GM19395 (cell line): ENCODE measurements around the gene POLR1G.

ENCODE experiments used
- ATAC-seq: cut with Tn5 transposase; IDR thresholded peaks from one replicate; pipeline ENCODE4 v1.9.1; 2021; ENCODE audit warnings: mild to moderate bottlenecking, moderate library complexity; ENCODE audit not compliant: unreplicated experiment

POLR1G gene

DNA sequence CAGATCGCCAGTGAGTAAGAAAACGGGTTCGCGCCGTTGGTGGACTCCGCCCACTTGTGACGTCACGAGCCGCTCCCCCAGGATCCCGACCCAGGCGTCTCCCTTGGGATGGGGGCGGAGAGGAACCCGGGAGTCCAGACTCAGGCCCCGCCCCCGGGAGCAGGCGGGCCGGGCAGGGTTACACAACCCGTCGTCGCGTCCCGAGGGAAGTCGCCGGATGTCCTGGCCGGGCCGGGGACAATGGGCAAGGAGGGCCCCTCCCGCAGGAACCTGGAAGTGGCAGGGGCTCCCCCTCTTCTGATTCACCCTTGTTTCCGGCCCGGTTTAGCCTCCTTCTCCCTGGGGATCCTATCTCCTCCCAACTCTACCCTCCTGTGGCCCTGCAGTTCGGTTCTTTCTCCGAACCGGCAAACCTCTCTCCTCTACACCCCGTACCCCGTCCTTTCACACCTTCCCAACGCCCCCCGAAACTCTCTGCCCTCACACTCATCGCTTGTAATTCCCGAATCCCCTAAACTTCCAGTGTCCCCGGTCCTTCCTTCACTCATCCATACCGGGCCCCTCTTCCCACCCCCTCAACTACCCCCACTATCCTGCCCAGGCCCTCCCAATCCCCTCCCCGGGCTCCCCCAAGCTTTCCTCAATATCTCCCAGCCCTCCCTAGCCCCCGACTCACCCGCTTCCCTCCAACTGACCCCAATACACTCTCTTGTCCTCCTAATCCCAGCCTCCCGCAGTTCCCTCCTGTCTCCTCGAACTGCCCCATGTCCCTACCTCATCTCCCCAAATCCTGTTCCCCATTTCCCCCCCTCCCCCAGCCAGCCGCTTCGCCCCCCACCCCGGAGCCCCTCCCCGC lies 37.2 kb downstream of the POLR1G start:
- no peak for ATAC-seq

DNA sequence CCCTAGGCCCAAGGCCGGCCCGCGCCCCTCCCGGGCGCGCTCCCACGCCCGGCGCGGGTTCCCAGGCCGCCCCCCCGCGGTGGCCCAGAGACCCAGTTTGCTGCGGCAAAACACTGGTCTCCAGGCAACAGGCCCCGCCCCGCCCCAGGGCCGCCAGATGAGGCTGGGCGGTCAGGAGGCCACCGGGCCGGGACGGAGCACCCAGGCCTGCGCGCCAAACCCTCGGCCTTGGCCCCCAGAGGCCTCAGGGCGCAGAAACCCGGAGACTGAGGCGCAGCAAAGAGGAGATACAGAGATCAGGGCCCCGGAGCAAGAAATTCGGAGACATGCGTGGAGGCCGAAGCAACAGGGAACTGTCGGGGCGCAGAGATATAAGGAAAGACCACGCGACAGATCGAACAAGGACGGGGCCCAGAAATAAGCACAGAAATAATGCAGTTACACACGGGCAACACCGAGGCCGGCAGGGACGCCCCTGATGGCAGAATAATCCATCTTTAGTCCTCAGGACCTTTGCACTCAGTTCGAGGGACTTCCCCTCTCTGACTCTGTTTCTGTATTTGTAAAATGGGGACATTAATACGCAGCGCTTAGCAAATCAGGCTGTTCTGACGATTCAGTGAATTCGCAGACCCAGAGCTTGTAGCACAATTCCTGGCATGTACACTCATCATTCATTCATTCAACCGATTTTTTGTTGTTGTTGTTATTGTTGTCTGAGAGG lies 38.0 kb downstream of the POLR1G start:
- no peak for ATAC-seq

DNA sequence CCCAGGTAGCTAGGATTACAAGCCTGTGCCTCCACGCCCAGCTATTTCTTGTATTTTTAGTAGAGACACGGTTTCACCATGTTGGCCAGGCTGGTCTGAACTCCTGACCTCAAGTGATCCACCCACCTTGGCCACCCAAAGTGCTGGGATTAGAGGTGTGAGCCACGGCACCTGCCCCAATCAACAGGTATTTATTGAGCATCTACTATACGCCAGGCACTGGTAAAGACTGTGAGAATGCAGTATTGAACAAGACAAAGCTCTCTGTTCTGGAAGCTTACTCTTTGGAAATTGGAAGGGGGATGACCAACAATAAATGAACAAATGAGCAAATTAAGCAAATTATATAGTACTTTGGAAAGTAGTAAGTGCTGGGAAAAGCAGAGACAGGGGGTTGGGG lies 38.7 kb downstream of the POLR1G start:
- ATAC-seq = no peak

DNA sequence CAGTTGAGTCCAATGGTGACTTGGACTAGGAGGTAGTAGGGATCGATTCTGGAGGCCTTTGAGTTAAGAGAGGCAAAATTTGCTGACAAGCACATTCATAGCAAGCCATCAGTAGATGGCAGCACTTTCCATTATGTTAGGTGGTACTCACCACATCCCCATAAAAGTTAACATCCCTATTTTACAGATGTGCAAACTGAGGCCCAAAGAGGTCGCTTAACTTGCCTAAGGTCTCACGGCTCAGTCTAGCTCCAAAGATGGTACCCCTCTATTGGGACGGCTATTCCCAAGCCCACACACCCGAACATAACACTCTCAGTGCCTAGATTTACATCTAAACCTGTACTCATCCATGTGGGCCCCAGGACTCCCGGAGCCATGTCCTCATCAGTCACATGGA lies 39.9 kb downstream of the POLR1G start:
- no peak for ATAC-seq

DNA sequence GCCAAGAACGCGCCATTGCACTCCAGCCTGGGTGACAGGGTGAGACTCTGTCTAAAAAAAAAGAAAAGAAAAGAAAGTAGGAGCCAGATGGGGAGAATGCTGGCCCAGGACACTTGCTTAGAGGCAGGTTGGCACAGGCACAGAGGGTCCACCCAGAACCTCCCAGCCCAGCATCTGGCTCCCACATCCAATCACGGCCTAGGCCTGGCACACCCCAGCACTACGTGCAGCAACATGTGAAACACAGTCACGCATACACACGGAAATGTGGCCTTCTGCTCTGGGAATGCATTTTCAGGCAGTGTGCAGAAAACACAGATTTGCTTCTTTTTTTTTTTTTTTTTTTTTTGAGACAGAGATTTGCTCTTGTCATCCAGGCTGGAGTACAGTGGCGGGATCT lies 40.5 kb downstream of the POLR1G start:
- no peak for ATAC-seq

DNA sequence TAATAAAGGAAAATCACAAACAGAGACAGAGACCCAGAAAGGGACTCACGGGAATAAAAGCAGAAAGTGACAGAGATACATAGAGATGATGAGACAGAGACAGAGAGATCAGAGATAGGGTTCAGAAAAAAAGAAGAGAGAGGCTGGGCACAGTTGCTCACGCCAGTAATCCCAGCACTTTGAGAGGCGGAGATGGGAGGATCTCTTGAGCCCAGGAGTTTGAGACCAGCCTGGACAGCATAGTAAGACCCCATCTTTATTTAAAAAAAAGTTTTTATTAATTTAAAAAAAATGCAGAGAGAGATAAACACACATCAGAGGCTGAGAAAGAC lies 41.9 kb downstream of the POLR1G start:
- ATAC-seq = no peak

DNA sequence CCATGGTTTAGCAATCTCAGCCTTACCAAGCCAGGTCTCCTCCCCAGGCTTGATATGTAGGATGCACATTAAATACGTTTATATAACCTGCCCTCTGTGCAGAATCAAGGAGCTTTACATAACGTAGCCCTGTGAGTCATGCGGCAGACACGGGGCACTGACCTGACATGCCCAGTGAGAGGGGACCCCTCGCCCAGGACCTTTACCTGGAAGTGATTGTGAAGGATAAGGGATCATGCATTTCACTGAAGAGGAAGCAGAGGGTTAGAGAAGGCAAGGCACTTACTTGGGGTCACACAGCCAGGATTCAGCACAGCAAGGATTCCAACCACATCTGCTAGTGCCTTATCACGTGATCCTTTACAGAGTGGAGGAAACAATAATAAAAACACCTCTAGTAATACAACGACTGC lies 42.4 kb downstream of the POLR1G start:
- no peak for ATAC-seq

DNA sequence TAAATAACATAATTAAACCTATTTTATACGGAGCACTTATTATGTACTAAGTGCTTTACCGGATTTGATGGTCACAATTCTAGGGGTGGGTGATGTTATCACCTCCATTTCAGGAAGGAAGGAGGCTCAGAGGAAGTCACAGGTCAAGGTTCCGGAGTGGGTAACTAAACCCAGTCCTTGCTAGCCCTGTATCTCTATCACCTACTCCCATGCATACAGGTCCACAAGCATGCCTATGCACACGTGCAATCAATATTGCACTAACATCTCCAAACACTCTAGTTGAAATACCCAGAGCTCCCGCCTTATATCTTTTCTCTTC lies 43.5 kb downstream of the POLR1G start:
- peak; percentile 20 for ATAC-seq

DNA sequence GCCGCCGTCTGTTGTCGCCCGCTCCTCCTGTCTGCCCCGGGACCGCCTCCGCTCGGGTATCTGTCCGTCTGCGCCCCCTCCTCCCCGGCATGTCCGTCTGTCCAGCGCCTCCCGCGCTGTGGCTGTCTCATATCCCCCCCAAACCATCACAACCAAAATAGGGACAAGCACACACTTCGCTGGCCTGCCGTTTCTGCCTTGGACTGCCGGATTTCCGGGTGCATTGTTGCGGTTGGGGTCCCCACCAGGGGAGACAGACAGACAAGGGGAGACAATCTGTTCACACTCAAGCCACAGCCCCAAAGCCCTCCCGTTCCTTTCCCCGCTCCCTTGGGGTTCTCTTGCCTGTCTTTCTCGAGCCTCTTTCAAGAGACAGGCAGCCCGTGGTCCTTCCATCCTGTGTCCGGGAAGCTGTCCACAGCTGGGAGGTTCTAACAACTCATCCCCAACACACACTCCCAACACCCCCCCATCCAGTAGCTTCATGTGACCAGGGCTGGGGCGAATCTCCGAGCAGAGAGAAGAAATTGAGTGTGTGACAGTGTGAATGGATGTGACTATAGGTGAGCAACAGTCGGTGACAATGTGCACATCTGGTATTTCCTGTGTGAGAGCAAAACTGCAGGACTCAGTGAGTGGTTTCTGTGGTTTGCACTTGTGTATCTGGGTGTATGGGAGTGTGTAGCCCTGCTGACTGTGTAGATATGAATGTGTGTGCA lies 44.8 kb downstream of the POLR1G start:
- ATAC-seq = peak; percentile 20

DNA sequence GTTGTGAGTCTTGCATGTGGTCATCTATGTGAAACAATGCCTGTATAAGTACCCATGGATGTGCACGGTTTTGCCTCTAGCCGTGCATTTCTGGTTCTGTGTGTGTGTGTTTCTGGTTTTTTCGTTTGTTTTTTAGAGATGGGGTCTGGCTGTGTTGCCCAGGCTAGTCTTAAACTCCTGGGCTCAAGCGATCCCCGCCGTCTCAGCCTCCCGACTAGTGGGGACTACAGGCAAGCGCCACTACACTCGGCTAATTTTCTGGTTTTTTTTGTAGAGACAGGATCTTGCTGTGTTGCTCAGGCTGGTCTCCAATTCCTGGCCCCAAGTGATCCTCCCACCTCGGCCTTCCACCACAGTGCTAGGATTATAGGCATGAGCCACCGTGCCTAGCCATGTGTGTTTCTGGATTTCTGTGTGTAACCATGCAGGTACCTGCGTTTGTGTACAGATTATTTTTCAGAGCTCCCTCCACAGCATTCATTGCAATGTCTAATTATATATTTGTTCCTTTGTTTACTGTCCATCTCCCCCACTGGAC lies 45.5 kb downstream of the POLR1G start:
- no peak for ATAC-seq

DNA sequence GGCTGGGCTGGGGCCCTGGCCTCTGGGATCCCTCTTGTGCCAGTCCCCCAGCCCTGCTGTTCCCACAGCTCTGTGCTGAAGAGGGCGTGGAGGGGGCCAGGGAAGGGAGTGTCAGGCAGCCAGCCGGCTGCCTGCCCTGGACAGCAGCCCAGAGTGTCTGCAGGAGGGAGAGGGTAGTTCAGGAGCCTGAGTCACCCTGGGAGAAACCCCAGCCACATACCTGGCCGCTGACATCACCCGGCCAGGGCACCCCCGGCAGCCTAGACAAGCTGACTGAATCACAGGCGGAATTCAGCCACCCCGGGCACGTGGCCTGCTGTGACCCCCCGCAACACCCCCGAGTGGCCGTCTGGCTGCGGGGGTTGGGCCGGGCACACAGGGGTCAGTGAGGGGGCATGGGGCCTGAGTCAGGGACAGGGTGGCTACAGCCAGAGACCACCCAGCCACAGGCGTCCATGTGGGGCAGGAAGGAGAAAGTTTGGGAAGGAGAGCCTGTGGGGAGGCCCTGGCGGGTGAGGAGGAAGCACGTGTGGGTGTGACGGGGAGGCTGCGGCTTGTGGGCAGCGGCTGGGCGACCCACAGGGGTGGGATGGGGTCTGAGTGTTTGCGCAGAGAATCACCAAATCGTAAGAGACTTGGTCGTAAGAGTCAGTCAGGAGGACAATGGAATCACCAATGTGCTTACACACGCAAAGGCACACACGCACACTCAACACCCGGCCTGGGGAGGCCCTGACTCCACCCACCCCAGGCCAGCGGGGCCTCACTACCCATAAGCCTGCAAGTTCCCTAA lies 49.5 kb downstream of the POLR1G start:
- ATAC-seq = no peak

DNA sequence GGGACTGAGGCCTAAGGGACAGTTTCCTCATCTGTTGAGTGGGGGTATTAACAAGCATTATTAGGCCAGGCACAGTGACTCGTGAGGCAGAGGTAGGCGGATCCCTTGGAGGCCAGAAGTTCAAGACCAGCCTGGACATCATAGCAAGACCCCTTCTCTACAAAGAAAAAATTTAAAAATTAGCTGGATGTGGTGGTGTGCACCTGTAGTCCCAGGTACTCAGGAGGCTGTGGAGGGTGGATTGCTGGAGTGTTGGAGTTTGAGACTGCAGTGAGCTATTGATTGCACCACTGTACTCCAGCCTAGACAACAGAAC lies 50.0 kb downstream of the POLR1G start:
- ATAC-seq = no peak

DNA sequence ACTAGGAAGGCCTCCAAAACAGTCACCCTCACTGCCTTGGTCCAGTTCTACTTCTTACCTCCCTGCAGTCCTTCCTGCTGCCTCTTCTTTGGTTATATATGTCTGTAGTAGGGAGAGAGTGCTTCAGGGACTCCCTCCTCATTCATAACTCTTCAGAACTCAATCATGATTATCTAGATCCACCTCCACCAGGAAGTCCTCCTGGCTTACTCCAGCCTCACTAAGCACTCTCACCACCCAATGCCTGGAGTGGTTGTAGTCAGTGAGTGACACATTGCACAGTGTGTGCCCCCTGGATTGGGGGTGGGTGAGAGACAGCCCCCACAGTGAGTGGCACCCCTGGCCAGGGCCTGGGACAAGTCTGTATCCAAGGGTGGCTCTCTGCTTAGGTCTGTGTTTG lies 51.3 kb downstream of the POLR1G start:
- no peak for ATAC-seq
